ENCODE measurements around the gene DENND1B. TPM values are rescaled to one million over a fixed set of nuclear protein-coding genes. Genes with fewer than 3 reads are reported as not detected.

Gene DENND1B
- total and polyA plus RNA-seq, 2 of the 8 experiments (the other 6 are each of a cell fraction or from before 2014, with no cell fraction given) = 0.74 to 3.3 TPM

- no peak overlapping the region for H3K27ac ChIP-seq (ENCODE audit: low read depth, low read length)
- no peak overlapping the region for H3K4me3 ChIP-seq (ENCODE audit: extremely low read depth in 1 of 4, insufficient read depth in 2 of 4, low read depth in 3 of 4, low read length in 4 of 4)
- no peak overlapping the region for H3K23ac ChIP-seq (ENCODE audit: insufficient read length)
- no peak overlapping the region for H2AFZ ChIP-seq (ENCODE audit: low read length)
- no peaks in the 10 kb centered on the region for H3K27me3 ChIP-seq (replicated peaks in 1 of 4; ENCODE audit: control insufficient read depth in 3 of 4, extremely low read depth in 1 of 4, insufficient read depth in 3 of 4, low read length in 3 of 4)
- H3K36me3 ChIP-seq (ENCODE audit: control insufficient read depth in 2 of 4, insufficient read depth in 4 of 4, low read length in 3 of 4) = no peaks in the 10 kb centered on the region
- no peaks in the 10 kb centered on the region for H3K79me2 ChIP-seq (ENCODE audit: control insufficient read depth in 1 of 2, insufficient read depth in 2 of 2, low read length in 2 of 2)
- no peaks in the 10 kb centered on the region for H3K4me1 ChIP-seq (replicated peaks in 1 of 4; ENCODE audit: control insufficient read depth in 3 of 4, insufficient read depth in 4 of 4, low read length in 3 of 4)
- H2BK20ac ChIP-seq (ENCODE audit: low read length) = no peak overlapping the region
- no peak overlapping the region for H3K56ac ChIP-seq (replicated peaks; ENCODE audit: insufficient read length, low read depth, low read length)
- H3K14ac ChIP-seq (ENCODE audit: insufficient read length) = no peak overlapping the region
- H3K4me2 ChIP-seq (ENCODE audit: insufficient read depth in 1 of 2, low read depth in 2 of 2, low read length in 2 of 2) = no peak overlapping the region
- no peaks in the 10 kb centered on the region for H3K23me2 ChIP-seq (ENCODE audit: low read depth, low read length)
- no peak overlapping the region for H2BK12ac ChIP-seq (ENCODE audit: low read depth, low read length)
- H4K91ac ChIP-seq (replicated peaks; ENCODE audit: insufficient read length, low read length) = no peak overlapping the region
- no peak overlapping the region for H3K4ac ChIP-seq (replicated peaks; ENCODE audit: insufficient read length, low read depth, low read length)
- H3K79me1 ChIP-seq (ENCODE audit: low read depth, low read length) = no peaks in the 10 kb centered on the region
- no peak overlapping the region for H3K9ac ChIP-seq (replicated peaks in 1 of 4; ENCODE audit: extremely low read depth in 1 of 4, low read depth in 3 of 4, low read length in 3 of 4)
- DNase-seq (ENCODE audit: low read depth in 1 of 2, low spot score in 2 of 2) (no peak), FAIRE-seq (no peak)
- H2BK15ac ChIP-seq (ENCODE audit: low read length) = no peak overlapping the region
- CTCF ChIA-PET (ENCODE audit: partially characterized antibody) = interaction anchor here (0.6 kb wide), 1 partner anchor 114 kb away, joined by 3 read pairs; no protein-coding TSS in a partner anchor
- H4K8ac ChIP-seq (ENCODE audit: extremely low read depth, insufficient read depth, low read length) = no peak overlapping the region
- no peak overlapping the region for H3K18ac ChIP-seq (ENCODE audit: extremely low read depth, low read length)
- H3K9me3 ChIP-seq (ENCODE audit: insufficient read depth in 2 of 2, low read depth in 1 of 2, low read length in 1 of 2) = no peaks in the 10 kb centered on the region
- H2AK5ac ChIP-seq (ENCODE audit: low read depth, low read length) = no peak overlapping the region
- POLR2A ChIA-PET (ENCODE audit: partially characterized antibody) = interaction anchor here (0.9 kb wide), 1 partner anchor 10 kb away, joined by 3 read pairs; no protein-coding TSS in a partner anchor
- H4K5ac ChIP-seq (ENCODE audit: insufficient read length, low read depth, low read length) = no peak overlapping the region
- no peak overlapping the region for H2BK5ac ChIP-seq (ENCODE audit: low read depth, low read length)
- 90% methylated on average over 2 of the region's 2 CpGs; no CpG with 5 or more reads in 1 of the 2 experiments for WGBS, 2 experiments (ENCODE audit: extremely low coverage in 1 of 2, insufficient coverage in 1 of 2, insufficient read length in 1 of 2, insufficient replicate concordance in 2 of 2, low coverage in 1 of 2, low lambda C conversion rate in 2 of 2, missing lambda C conversion rate in 1 of 2)
- no peak overlapping the region for H2BK120ac ChIP-seq (replicated peaks; ENCODE audit: low read depth, low read length)
- no peaks in the 10 kb centered on the region for H4K20me1 ChIP-seq (replicated peaks in 1 of 2; ENCODE audit: control insufficient read depth in 1 of 2, insufficient read depth in 2 of 2, low read length in 2 of 2)
- TF ChIP-seq ASH2L (IDR thresholded peaks at IDR 0.05; ENCODE audit: low read length) (no peak), BCL11A (IDR thresholded peaks at IDR 0.05; ENCODE audit: low read depth in 2 of 2, low read length in 2 of 2) (no peak), POU5F1 (IDR thresholded peaks at IDR 0.05; ENCODE audit: low read depth, low read length) (no peak), GTF2F1 (IDR thresholded peaks at IDR 0.05; ENCODE audit: borderline replicate concordance, low read depth, low read length) (no peak), KDM5A (IDR thresholded peaks at IDR 0.05; ENCODE audit: low read length) (no peak), RXRA (IDR thresholded peaks at IDR 0.05; ENCODE audit: insufficient read depth, low read depth, low read length) (no peak), CBX8 (IDR thresholded peaks at IDR 0.05; ENCODE audit: borderline replicate concordance, low read depth, low read length) (no peak), SIN3A (conservative IDR thresholded peaks at IDR 0.05 in 1 of 2, IDR thresholded peaks at IDR 0.05 in 1 of 2; ENCODE audit: low read depth in 1 of 2, low read length in 2 of 2) (no peak), PHF8 (conservative IDR thresholded peaks at IDR 0.05; ENCODE audit: low read depth, low read length) (no peak), SIX5 (IDR thresholded peaks at IDR 0.05; ENCODE audit: low read depth, low read length) (no peak), TAF1 (IDR thresholded peaks at IDR 0.05; ENCODE audit: low read depth, low read length) (no peak), MAX (IDR thresholded peaks at IDR 0.05) (no peak), KDM4A (IDR thresholded peaks at IDR 0.05; ENCODE audit: low read depth, low read length, severe bottlenecking) (no peak), SUZ12 (IDR thresholded peaks at IDR 0.05; ENCODE audit: low read length) (no peak), EZH2 (IDR thresholded peaks at IDR 0.05; ENCODE audit: low read depth, low read length, severe bottlenecking) (no peak)
These were observed 13.6 kb downstream of the DENND1B start for GRCh38 chr1:197761654-197762053.

Measured in H1 (cell line).